Brain microvascular endothelial cell (primary cell): ENCODE data around the gene TMPRSS4.

Experiments
- DNase-seq: peaks from one replicate; pipeline ENCODE4 v3.0.0-alpha.2; 2020
- H3K27ac ChIP-seq: fragments of 250-450 bp; sonication (Bioruptor Pico); 2 replicates; pipeline ENCODE4 v1.5.1; 2020; ENCODE audit warnings: mild to moderate bottlenecking, moderate library complexity
- H3K27me3 ChIP-seq: fragments of 250-450 bp; sonication (Bioruptor Pico); replicated peaks from 2 replicates; pipeline ENCODE4 v1.5.1; 2020; ENCODE audit warnings: mild to moderate bottlenecking
- H3K36me3 ChIP-seq: fragments of 250-450 bp; sonication (Bioruptor Pico); replicated peaks from 2 replicates; pipeline ENCODE4 v1.5.1; 2020; ENCODE audit warnings: mild to moderate bottlenecking
- H3K4me3 ChIP-seq: 2 replicates; pipeline ENCODE4 v1.5.1; 2011; ENCODE audit warnings: low read depth, mild to moderate bottlenecking, control low read depth, low read length, moderate library complexity
- CTCF ChIP-seq: IDR thresholded peaks from 2 replicates; pipeline ENCODE4 v1.5.1; 2011; ENCODE audit warnings: low read depth, mild to moderate bottlenecking, moderate library complexity, low read length, control low read depth, inconsistent platforms; ENCODE audit errors: missing control alignments
- in situ Hi-C: cut with HindIII; loops from 2 replicates; pipeline ENCODE4 v1.10.0; 2017; ENCODE audit warnings: low sequenced_read_pairs, low pct_ligation_motif_present

The TMPRSS4 gene

GRCh38 chr11:118106789-118107335 lies 30.0 kb downstream of the TMPRSS4 start:
- no peak for TF ChIP-seq CTCF
- no peaks in the 10 kb centered on the region for H3K36me3 ChIP-seq
- H3K27me3 ChIP-seq: no peaks in the 10 kb centered on the region
- DNase-seq: no peak
- in situ Hi-C loops: no loop called here
- no peak overlapping the region for H3K27ac ChIP-seq
- no peak overlapping the region for H3K4me3 ChIP-seq

- no peaks in the 10 kb centered on the region for H3K27me3 ChIP-seq
- in situ Hi-C loops: no loop called here
Measured at GRCh38 chr11:118108513-118108912, 31.6 kb downstream of the TMPRSS4 start.

GRCh38 chr11:118109231-118109630 lies 32.4 kb downstream of the TMPRSS4 start:
- H3K27me3 ChIP-seq: no peaks in the 10 kb centered on the region
- H3K4me3 ChIP-seq: no peak overlapping the region
- no peaks in the 10 kb centered on the region for H3K36me3 ChIP-seq
- no peak for DNase-seq
- in situ Hi-C loops: no loop called here
- no peak overlapping the region for H3K27ac ChIP-seq
- TF ChIP-seq CTCF: no peak

More at GRCh38 chr11:118108513-118108912, 31.6 kb downstream of the TMPRSS4 start:
- no peak for TF ChIP-seq CTCF
- no peaks in the 10 kb centered on the region for H3K36me3 ChIP-seq
- H3K27ac ChIP-seq: no peak overlapping the region
- H3K4me3 ChIP-seq: no peak overlapping the region
- DNase-seq: no peak

- Histone ChIP-seq H3K27me3 (no peaks in the 10 kb centered on the region), H3K27ac (no peak overlapping the region), H3K36me3 (no peaks in the 10 kb centered on the region), H3K4me3 (no peak overlapping the region)
- no peak for DNase-seq
- TF ChIP-seq CTCF: no peak
- in situ Hi-C loops: no loop called here
Measured at GRCh38 chr11:118111019-118111743, 34.3 kb downstream of the TMPRSS4 start.

GRCh38 chr11:118111744-118112035 lies 34.8 kb downstream of the TMPRSS4 start:
- no peak for DNase-seq
- Histone ChIP-seq H3K27me3 (no peaks in the 10 kb centered on the region), H3K27ac (no peak overlapping the region), H3K36me3 (no peaks in the 10 kb centered on the region), H3K4me3 (no peak overlapping the region)
- in situ Hi-C loops: no loop called here
- TF ChIP-seq CTCF: no peak

GRCh38 chr11:118112711-118113430 lies 36.0 kb downstream of the TMPRSS4 start:
- Histone ChIP-seq H3K36me3 (no peaks in the 10 kb centered on the region), H3K4me3 (no peak overlapping the region), H3K27ac (no peak overlapping the region), H3K27me3 (no peaks in the 10 kb centered on the region)
- in situ Hi-C loops: no loop called here
- TF ChIP-seq CTCF: no peak
- DNase-seq: no peak
